HG02943 (cell line): ENCODE measurements around the gene RHEX.

Experiments
- ATAC-seq: cut with Tn5 transposase; IDR thresholded peaks from one replicate; pipeline ENCODE4 v1.9.1; 2021; ENCODE audit warnings: mild to moderate bottlenecking, low read depth, moderate library complexity; ENCODE audit not compliant: unreplicated experiment

The RHEX gene

GRCh38 chr1:206144605-206145004 lies 91.6 kb downstream of the RHEX start:
- no peak for ATAC-seq

GRCh38 chr1:206145771-206146290 lies 92.9 kb downstream of the RHEX start:
- no peak for ATAC-seq
